WERI-Rb-1 (cell line): Measurements from ENCODE around the gene APOC1.
"Not testable (repeated sequence)": the region's sequence is repeated elsewhere in the genome, so short reads cannot be mapped to it uniquely, and the experiment has no call there.

ENCODE experiments used
- DNase-seq: peaks from one replicate; pipeline ENCODE4 v3.0.0-alpha.2; 2020
- H3K27ac ChIP-seq: fragments of 250-450 bp; sonication (Bioruptor Pico); 2 replicates; pipeline ENCODE4 v1.5.1; 2020; ENCODE audit warnings: mild to moderate bottlenecking, moderate library complexity
- H3K27me3 ChIP-seq: fragments of 250-450 bp; sonication (Bioruptor Pico); 2 replicates; pipeline ENCODE4 v1.5.1; 2021; ENCODE audit warnings: mild to moderate bottlenecking, low read depth, moderate library complexity; ENCODE audit not compliant: insufficient read depth, severe bottlenecking
- H3K36me3 ChIP-seq: fragments of 250-450 bp; sonication (Bioruptor Pico); 2 replicates; pipeline ENCODE4 v1.5.1; 2020; ENCODE audit warnings: mild to moderate bottlenecking, moderate library complexity
- H3K4me3 ChIP-seq: 2 replicates; pipeline ENCODE4 v1.5.1; 2011; ENCODE audit warnings: low read depth, mild to moderate bottlenecking, control low read depth, low read length
- H3K9me3 ChIP-seq: fragments of 250-450 bp; sonication (Bioruptor Pico); 2 replicates; pipeline ENCODE4 v1.5.1; 2021; ENCODE audit warnings: mild to moderate bottlenecking, moderate library complexity; ENCODE audit not compliant: severe bottlenecking
- CTCF ChIP-seq: IDR thresholded peaks from 2 replicates; pipeline ENCODE4 v1.5.1; 2011; ENCODE audit warnings: low read depth, mild to moderate bottlenecking, control low read depth, inconsistent platforms, low read length

Gene APOC1

GRCh38 chr19:44914433-44915206, at the start of gene APOC1:
Gene APOC1 (plus strand): TSS chr19:44914608. CDS start chr19:44914892, 284 bp downstream.
- H3K4me3 ChIP-seq, result peak within 1 kb of the TSS; percentile 64
- not testable (repeated sequence) for H3K27me3 ChIP-seq, H3K36me3 ChIP-seq, H3K9me3 ChIP-seq
- peak within 1 kb of the TSS; percentile 85 for H3K27ac ChIP-seq
- peak; percentile 91 for DNase-seq

GRCh38 chr19:44865196-44865767, 49.1 kb upstream of the APOC1 start:
- peaks cover 45% of the 10 kb centered on the region for H3K36me3 ChIP-seq
- no peak for TF ChIP-seq CTCF
- no peaks in the 10 kb centered on the region for H3K27me3 ChIP-seq
- H3K27ac ChIP-seq, result no peak overlapping the region
- H3K4me3 ChIP-seq, result no peak overlapping the region
- DNase-seq, result no peak
- no peaks in the 10 kb centered on the region for H3K9me3 ChIP-seq

- no peak for DNase-seq
- no peaks in the 10 kb centered on the region for H3K27me3 ChIP-seq
- no peaks in the 10 kb centered on the region for H3K9me3 ChIP-seq
- TF ChIP-seq CTCF, result no peak
- no peak overlapping the region for H3K4me3 ChIP-seq
- H3K27ac ChIP-seq, result no peak overlapping the region
- peaks cover 43% of the 10 kb centered on the region for H3K36me3 ChIP-seq
Observed at GRCh38 chr19:44866664-44867063, 47.7 kb upstream of the APOC1 start.

- Histone ChIP-seq H3K4me3 (no peak overlapping the region), H3K27ac (no peak overlapping the region), H3K9me3 (no peaks in the 10 kb centered on the region), H3K27me3 (no peaks in the 10 kb centered on the region), H3K36me3 (peaks cover 49% of the 10 kb centered on the region)
- DNase-seq, result no peak
- TF ChIP-seq CTCF, result no peak
Observed at GRCh38 chr19:44867578-44867977, 46.8 kb upstream of the APOC1 start.

- Histone ChIP-seq H3K36me3 (peaks cover 67% of the 10 kb centered on the region), H3K27ac (no peak overlapping the region), H3K27me3 (no peaks in the 10 kb centered on the region), H3K4me3 (no peak overlapping the region), H3K9me3 (no peaks in the 10 kb centered on the region)
- no peak for DNase-seq
- TF ChIP-seq CTCF, result no peak
Observed at GRCh38 chr19:44869733-44870470, 44.5 kb upstream of the APOC1 start.

GRCh38 chr19:44871809-44872208, 42.6 kb upstream of the APOC1 start:
- Histone ChIP-seq H3K4me3 (no peak overlapping the region), H3K36me3 (peaks cover 65% of the 10 kb centered on the region), H3K9me3 (no peaks in the 10 kb centered on the region), H3K27ac (no peak overlapping the region), H3K27me3 (no peaks in the 10 kb centered on the region)
- no peak for DNase-seq
- no peak for TF ChIP-seq CTCF
